Measurements from ENCODE around the gene PKN3.

The PKN3 gene

GRCh38 chr9:128706671-128707381 is 4.5 kb downstream of the PKN3 start:
- H3K36me3 ChIP-seq (ENCODE audit: low read depth) = 0 out of 2 replicates have a peak, but pooled peaks cover 4% of the 10 kb centered on the region
- no peaks in the 10 kb centered on the region for H3K4me1 ChIP-seq (ENCODE audit: insufficient read depth, poor library complexity, severe bottlenecking)
- no peak overlapping the region for H3K4me3 ChIP-seq (ENCODE audit: severe bottlenecking)
- no peaks in the 10 kb centered on the region for H3K27me3 ChIP-seq (ENCODE audit: insufficient read depth, poor library complexity, severe bottlenecking)
- no peak for ATAC-seq (ENCODE audit: low read depth)
- H3K27ac ChIP-seq (ENCODE audit: poor library complexity, severe bottlenecking) = no peak overlapping the region
- DNase-seq (ENCODE audit: low spot score) = no peak
- TF ChIP-seq, protein P1, sequence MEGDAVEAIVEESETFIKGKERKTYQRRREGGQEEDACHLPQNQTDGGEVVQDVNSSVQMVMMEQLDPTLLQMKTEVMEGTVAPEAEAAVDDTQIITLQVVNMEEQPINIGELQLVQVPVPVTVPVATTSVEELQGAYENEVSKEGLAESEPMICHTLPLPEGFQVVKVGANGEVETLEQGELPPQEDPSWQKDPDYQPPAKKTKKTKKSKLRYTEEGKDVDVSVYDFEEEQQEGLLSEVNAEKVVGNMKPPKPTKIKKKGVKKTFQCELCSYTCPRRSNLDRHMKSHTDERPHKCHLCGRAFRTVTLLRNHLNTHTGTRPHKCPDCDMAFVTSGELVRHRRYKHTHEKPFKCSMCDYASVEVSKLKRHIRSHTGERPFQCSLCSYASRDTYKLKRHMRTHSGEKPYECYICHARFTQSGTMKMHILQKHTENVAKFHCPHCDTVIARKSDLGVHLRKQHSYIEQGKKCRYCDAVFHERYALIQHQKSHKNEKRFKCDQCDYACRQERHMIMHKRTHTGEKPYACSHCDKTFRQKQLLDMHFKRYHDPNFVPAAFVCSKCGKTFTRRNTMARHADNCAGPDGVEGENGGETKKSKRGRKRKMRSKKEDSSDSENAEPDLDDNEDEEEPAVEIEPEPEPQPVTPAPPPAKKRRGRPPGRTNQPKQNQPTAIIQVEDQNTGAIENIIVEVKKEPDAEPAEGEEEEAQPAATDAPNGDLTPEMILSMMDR (IDR thresholded peaks at IDR 0.05; ENCODE audit: poor library complexity, severe bottlenecking) = no peak
- H3K9me3 ChIP-seq (ENCODE audit: severe bottlenecking) = no peaks in the 10 kb centered on the region

DNA sequence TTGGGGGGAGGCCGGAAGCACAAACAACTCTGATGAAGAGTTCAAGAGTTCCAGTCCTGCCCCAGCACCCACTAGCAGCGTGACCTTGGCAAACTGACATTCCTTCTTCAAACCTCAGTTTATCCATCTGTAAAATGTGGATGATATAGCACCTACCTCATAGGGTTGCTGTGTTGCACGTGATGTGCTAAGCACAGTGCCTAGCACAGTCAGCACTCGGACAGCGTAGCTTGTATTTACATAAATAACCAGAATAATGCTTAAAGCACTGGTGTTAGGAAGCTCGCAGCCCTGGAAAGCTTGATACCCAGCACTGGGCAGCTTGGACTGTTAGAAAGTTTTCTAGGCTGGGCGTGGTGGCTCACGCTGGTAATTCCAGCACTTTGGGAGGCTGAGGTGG is 5.1 kb downstream of the PKN3 start:
- H3K4me1 ChIP-seq (ENCODE audit: insufficient read depth, poor library complexity, severe bottlenecking) = no peaks in the 10 kb centered on the region
- no peaks in the 10 kb centered on the region for H3K9me3 ChIP-seq (ENCODE audit: severe bottlenecking)
- TF ChIP-seq, protein P1 (IDR thresholded peaks at IDR 0.05; ENCODE audit: poor library complexity, severe bottlenecking) = no peak
- H3K36me3 ChIP-seq (ENCODE audit: low read depth) = 0 out of 2 replicates have a peak, but pooled peaks cover 4% of the 10 kb centered on the region
- H3K27ac ChIP-seq (ENCODE audit: poor library complexity, severe bottlenecking) = no peak overlapping the region
- H3K4me3 ChIP-seq (ENCODE audit: severe bottlenecking) = no peak overlapping the region
- H3K27me3 ChIP-seq (ENCODE audit: insufficient read depth, poor library complexity, severe bottlenecking) = no peaks in the 10 kb centered on the region
- DNase-seq (ENCODE audit: low spot score) (no peak), ATAC-seq (ENCODE audit: low read depth) (no peak)

GRCh38 chr9:128712451-128713410 is 10.4 kb downstream of the PKN3 start:
- no peak; the same call in 2 of the 3 replicates for ATAC-seq (ENCODE audit: low read depth)
- Histone ChIP-seq H3K36me3 (ENCODE audit: low read depth) (no peaks in the 10 kb centered on the region; the same call in 1 of the 2 replicates), H3K27me3 (ENCODE audit: insufficient read depth, poor library complexity, severe bottlenecking) (no peaks in the 10 kb centered on the region), H3K9me3 (ENCODE audit: severe bottlenecking) (no peaks in the 10 kb centered on the region), H3K4me3 (ENCODE audit: severe bottlenecking) (no peak overlapping the region), H3K27ac (ENCODE audit: poor library complexity, severe bottlenecking) (no peak overlapping the region), H3K4me1 (ENCODE audit: insufficient read depth, poor library complexity, severe bottlenecking) (no peaks in the 10 kb centered on the region)
- TF ChIP-seq, protein P1 (IDR thresholded peaks at IDR 0.05; ENCODE audit: poor library complexity, severe bottlenecking) = no peak
- peak; percentile 56 for DNase-seq (ENCODE audit: low spot score)

DNA sequence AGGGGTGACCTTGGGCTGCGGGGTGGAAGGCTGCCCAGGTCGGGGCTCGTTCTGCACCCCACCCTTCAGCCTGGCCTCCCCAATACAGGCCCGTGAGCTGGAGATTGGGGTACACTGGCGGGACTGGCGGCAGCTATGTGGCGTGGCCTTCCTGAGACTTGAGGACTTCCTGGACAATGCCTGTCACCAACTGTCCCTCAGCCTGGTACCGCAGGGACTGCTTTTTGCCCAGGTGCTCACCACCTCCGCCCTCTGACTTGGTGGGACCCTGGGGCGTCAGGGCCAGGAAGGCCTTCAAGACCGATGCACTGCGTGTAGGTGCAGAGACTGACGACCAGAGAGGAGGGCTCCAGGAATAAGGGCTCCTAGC is 11.1 kb downstream of the PKN3 start:
- Histone ChIP-seq H3K9me3 (ENCODE audit: severe bottlenecking) (no peaks in the 10 kb centered on the region), H3K4me3 (ENCODE audit: severe bottlenecking) (no peak overlapping the region), H3K36me3 (ENCODE audit: low read depth) (no peaks in the 10 kb centered on the region; the same call in 1 of the 2 replicates), H3K27me3 (ENCODE audit: insufficient read depth, poor library complexity, severe bottlenecking) (no peaks in the 10 kb centered on the region), H3K4me1 (ENCODE audit: insufficient read depth, poor library complexity, severe bottlenecking) (no peaks in the 10 kb centered on the region), H3K27ac (ENCODE audit: poor library complexity, severe bottlenecking) (no peak overlapping the region)
- ATAC-seq (ENCODE audit: low read depth) (no peak), DNase-seq (ENCODE audit: low spot score) (peak; percentile 42)
- TF ChIP-seq, protein P1 (IDR thresholded peaks at IDR 0.05; ENCODE audit: poor library complexity, severe bottlenecking) = no peak
